NOMO-1 (cell line): ENCODE measurements around the gene ACSBG1.

Experiments
- DNase-seq, 2 experiments: peaks; one replicate each; lab custom pipeline; 2025; ENCODE audit not compliant: unreplicated experiment in 2 of 2; lab: John Stamatoyannopoulos, UW

ACSBG1 gene

GRCh38 chr15:78204351-78205309 lies 29.7 kb downstream of the ACSBG1 start:
- no peak for DNase-seq

- no peak for DNase-seq
These were observed 30.8 kb downstream of the ACSBG1 start for GRCh38 chr15:78203346-78204225.

- DNase-seq, result no peak
These were observed 32.8 kb downstream of the ACSBG1 start for GRCh38 chr15:78201281-78202190.

- no peak for DNase-seq
These were observed 34.0 kb downstream of the ACSBG1 start for GRCh38 chr15:78200276-78200930.

GRCh38 chr15:78197632-78198031 lies 36.7 kb downstream of the ACSBG1 start:
- DNase-seq, result peak in 1 of 2 experiments; percentile 8

GRCh38 chr15:78195735-78196201 lies 38.6 kb downstream of the ACSBG1 start:
- peak; percentile 40 to 42 for DNase-seq

GRCh38 chr15:78194568-78194925 lies 39.8 kb downstream of the ACSBG1 start:
- no peak for DNase-seq

- DNase-seq, result no peak
These were observed 40.4 kb downstream of the ACSBG1 start for GRCh38 chr15:78193731-78194567.

GRCh38 chr15:78192826-78193594 lies 41.4 kb downstream of the ACSBG1 start:
- DNase-seq, result no peak

GRCh38 chr15:78182821-78183220 lies 51.5 kb downstream of the ACSBG1 start:
- no peak for DNase-seq

- no peak for DNase-seq
These were observed 52.0 kb downstream of the ACSBG1 start for GRCh38 chr15:78182336-78182700.

- DNase-seq, result no peak
These were observed 54.5 kb downstream of the ACSBG1 start for GRCh38 chr15:78179906-78180305.

GRCh38 chr15:78179286-78179840 lies 55.0 kb downstream of the ACSBG1 start:
- no peak for DNase-seq

GRCh38 chr15:78178064-78178463 lies 56.3 kb downstream of the ACSBG1 start:
- DNase-seq, result no peak

- peak in 1 of 2 experiments; percentile 6 for DNase-seq
These were observed 56.9 kb downstream of the ACSBG1 start for GRCh38 chr15:78177447-78177873.

GRCh38 chr15:78175330-78175729 lies 59.0 kb downstream of the ACSBG1 start:
- DNase-seq, result no peak

GRCh38 chr15:78174401-78174800 lies 60.0 kb downstream of the ACSBG1 start:
- DNase-seq, result no peak
